SK-N-SH (cell line): ENCODE data around the gene PNMA6E.

ENCODE experiments used
- CTCF ChIP-seq: fragments of 200-600 bp; sonication (generic); IDR thresholded peaks from 2 replicates; pipeline ENCODE4 v1.6.1; 2017; ENCODE audit warnings: antibody characterized with exemption, mild to moderate bottlenecking, moderate library complexity
- GABPA ChIP-seq: IDR thresholded peaks from 2 replicates; pipeline ENCODE4 v1.4.0; 2012; ENCODE audit warnings: low read depth, mild to moderate bottlenecking
- POLR2AphosphoS5 ChIP-seq: IDR thresholded peaks from 2 replicates; pipeline ENCODE4 v1.6.1; 2012; ENCODE audit warnings: low read depth, low read length
- TAF1 ChIP-seq: IDR thresholded peaks from 2 replicates; pipeline ENCODE4 v1.6.1; 2012; ENCODE audit warnings: low read depth, mild to moderate bottlenecking, low read length, moderate library complexity, borderline replicate concordance

DNA sequence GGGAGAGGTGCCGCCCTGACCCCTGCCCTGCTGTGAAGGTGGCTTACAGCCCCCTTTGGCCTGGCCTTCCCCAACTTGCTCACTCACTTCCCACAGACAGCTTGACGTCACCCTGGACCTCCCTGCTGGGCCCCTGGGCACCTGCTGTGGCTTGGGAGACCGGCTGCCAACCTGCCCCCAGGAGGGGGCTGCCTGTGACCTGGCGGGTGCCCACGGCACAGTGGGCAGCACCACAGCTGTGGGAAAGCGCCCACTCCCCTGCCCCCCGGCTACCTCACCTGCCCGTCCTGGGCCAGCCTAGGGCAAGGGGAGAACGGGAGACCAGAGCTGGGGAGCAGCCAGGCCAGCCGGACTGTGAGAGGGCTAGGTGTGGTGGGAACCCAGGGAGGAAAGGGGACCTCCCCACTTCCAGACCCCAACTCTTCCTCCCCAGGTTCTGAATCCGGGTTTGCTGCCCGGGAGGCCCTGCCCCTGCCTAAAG is 7.8 kb upstream of the PNMA6E start:
- no peak for TF ChIP-seq TAF1
- TF ChIP-seq CTCF, result no peak
- TF ChIP-seq POLR2AphosphoS5, result no peak
- TF ChIP-seq GABPA, result no peak
